ENCODE measurements around the gene ALDH9A1.

- no peak for TF ChIP-seq CTCF (IDR thresholded peaks at IDR 0.05)
- TF ChIP-seq POLR2A (IDR thresholded peaks at IDR 0.05) = no peak
- TF ChIP-seq EP300 (IDR thresholded peaks at IDR 0.05) = no peak
These were observed 70.1 kb downstream of the ALDH9A1 start for GRCh38 chr1:165628147-165628822.

Measured in tibial nerve (tissue), 4 donors.